Stimulated activated CD4-positive, alpha-beta T cell treated with anti-CD3 and anti-CD28 coated beads, Interleukin-2, amount 100 ng/mL, for 48 hours (primary cell): Measurements from ENCODE around the gene NR4A1.
A peak's percentile ranks its signal among the peaks of the same experiment; 100 is the strongest.

ENCODE experiments used
- DNase-seq, 2 donors: peaks; one replicate each; pipeline ENCODE4 v3.0.0-alpha.2; 2020

The NR4A1 gene

GRCh38 chr12:52050758-52051541 lies at the start of gene NR4A1:
Gene NR4A1 (plus strand): TSS chr12:52051442. CDS start chr12:52054329, 2,887 bp downstream.
- peak; percentile 98 for DNase-seq

GRCh38 chr12:52003016-52003550 lies 48.2 kb upstream of the NR4A1 start:
- DNase-seq = no peak

GRCh38 chr12:52003591-52003990 lies 47.7 kb upstream of the NR4A1 start:
- no peak for DNase-seq

- no peak for DNase-seq
Measured at GRCh38 chr12:52004042-52004648, 47.1 kb upstream of the NR4A1 start.

DNA sequence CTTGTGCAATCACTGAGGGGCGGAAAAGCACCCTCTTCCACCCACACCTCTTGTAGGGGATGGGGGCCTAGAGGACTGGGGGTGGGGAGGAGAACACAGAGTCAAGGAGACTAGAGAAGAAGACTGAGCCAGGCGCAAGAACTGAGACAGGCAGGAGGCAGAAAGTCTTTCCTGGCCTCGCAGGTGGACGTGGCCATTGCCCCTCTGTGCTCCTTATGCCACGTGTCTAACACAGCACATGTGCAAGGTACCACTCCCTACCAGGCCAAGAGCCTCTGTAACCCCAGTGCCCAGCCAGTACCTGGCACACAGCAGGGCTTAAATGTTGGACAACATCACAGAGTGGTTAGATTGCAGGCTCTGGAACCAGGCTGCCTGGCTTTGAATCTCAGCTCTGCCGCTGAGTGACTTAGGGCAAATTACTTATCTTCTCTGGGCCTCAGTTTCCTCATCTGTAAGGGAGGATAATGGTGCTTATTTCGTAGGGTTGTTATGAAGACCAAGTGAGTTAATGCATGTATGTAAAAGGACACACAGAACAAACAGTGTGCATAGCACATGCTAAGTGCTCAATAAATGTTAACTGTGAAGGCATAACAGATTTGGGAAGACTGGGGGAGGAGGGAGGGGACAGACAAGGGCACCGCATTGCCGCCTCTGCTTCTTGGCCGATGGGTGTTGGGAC lies 45.9 kb upstream of the NR4A1 start:
- DNase-seq = no peak

GRCh38 chr12:52005903-52006703 lies 45.1 kb upstream of the NR4A1 start:
- DNase-seq = no peak

DNA sequence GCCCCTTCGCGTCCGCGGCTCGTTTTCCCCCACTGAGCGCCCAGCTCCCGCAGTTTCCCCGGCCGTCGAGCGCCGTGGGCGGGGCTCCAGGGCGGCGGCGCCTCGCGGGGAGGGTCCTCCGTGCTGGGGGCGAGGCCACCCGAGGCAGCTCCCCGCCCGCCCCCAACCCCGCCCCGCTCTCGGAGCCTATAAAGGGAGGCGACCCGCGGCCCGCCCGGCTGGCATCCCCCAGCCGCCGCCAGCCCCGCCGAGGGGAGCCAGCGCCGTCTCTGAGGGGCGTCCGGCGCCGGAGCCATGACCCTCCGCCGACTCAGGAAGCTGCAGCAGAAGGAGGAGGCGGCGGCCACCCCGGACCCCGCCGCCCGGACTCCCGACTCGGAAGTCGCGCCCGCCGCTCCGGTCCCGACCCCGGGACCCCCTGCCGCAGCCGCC lies 44.5 kb upstream of the NR4A1 start, which contains the start of gene TAMALIN:
Gene TAMALIN (plus strand): TSS at position 221 of the 432 bp plus-strand sequence. CDS start 74 bp downstream, at position 295.
- DNase-seq = peak; percentile 57 to 76

- DNase-seq = peak in 1 of 2 donors; percentile 32
Measured at GRCh38 chr12:52007158-52007921, 43.9 kb upstream of the NR4A1 start.

DNA sequence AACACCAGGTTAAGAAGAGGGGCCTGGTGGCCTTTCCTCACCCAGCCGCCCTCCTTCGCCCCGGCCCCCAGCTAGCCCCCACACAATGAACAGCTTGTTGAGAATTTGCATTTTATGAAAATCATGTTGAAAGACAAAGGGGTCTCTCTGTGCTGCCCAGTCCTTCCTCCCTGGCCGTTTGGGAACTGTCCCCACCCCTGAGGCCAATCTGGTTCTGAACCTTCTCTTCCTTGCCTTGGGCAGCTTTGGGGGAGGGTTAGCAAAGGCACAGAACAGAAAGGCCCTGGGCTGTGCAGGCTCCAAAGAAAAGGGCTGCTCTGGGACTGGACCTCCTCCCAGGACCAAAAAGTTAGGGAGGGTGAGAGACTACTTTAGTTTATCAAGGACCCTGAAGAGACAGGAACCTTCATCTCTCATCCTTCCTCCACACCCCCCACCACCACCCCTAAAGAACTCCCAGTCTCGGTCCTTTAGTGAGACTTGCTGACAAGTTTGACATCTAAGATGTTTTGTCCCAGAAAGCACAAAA lies 43.2 kb upstream of the NR4A1 start:
- no peak for DNase-seq

GRCh38 chr12:52009081-52009751 lies 42.0 kb upstream of the NR4A1 start:
- no peak for DNase-seq

GRCh38 chr12:52010152-52010622 lies 41.1 kb upstream of the NR4A1 start:
- DNase-seq = no peak

DNA sequence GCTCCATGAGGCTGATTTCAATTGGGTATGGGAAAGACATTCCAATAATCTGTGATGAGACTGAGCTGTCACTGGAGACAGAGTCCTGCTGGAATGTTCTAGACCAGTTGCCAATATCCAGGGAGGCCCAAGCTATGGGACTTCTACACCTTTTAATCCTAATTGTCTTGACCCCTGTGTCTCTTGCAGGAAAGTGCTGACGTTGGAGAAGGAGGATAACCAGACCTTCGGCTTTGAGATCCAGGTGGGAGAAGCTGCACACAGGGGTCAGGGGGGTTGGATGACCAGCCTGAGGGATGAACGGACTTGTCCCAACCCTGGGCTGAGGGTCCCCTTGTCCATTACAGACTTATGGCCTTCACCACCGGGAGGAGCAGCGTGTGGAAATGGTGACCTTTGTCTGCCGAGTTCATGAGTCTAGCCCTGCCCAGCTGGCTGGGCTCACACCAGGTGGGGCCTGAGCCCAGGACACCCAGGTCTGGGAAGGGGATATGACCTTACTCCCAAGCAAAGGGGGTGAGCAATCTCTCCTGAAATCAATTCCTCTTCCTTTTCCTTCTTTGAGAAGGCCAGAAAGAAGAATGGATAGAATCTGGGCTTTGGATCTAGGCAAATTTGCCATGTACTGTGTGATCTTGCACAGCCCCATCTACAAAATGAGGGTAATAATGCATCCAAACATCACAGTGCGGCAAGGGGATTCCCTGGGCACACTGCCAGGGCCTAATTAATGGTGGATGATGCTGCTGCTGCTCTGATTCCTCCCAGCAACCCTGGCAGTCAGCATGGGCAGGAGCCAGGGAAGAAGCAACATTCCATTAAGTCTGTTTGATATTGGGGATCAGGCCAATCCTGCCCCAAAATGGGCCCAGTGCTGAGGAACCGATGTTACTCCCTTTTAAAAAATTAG lies 40.3 kb upstream of the NR4A1 start:
- DNase-seq = no peak

DNA sequence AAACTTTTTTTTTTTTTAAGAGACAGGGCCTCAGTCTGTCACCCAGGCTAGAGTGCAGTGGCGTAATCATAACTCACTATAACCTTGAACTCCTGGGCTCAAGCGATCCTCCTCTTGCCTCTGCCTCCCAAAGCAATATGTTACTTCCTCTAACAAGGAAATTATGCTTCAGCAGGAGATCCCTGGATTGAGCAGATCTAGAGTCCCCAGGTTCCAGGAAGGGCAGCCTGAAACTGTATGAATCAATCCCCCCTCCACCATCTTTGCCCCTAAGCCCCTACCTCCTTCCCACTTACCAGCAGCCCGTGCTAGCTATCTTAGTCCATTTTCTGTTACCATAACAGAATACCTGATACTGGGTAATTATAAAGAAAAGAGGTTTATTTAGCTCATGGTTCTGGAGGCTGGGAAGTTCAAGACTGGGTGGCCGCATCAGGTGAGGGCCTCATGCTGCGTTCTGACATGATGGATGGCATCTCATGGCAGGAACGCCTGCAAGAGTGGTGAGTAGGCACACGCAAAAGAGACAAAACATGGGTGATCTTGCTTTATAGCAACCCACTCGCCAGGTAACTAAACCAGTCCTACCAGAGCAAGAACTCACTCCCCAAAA lies 39.5 kb upstream of the NR4A1 start:
- no peak for DNase-seq

DNA sequence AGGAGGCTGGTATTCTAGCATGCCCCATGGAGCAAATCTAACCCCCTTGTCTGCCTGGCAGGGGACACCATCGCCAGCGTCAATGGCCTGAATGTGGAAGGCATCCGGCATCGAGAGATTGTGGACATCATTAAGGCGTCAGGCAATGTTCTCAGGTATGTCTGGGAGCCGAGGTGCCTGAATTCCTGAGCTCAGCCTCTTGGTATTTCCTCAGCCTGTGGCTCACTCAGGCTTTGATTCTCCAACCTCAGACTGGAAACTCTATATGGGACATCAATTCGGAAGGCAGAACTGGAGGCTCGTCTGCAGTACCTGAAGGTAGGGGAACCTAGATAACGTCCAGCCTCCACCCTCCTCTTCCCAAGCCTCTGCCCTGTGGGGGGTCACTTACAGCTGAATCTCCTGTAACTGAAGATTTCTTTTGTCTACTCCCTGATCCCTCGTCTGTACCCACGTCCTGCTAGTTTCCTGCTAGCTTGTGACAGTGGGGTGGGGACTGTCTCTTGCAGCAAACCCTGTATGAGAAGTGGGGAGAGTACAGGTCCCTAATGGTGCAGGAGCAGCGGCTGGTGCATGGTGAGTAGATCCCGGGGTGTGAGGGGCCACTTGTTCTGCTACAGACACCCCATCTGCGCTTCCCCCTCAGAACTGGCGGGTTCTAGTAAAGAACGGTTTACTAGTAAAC lies 37.5 kb upstream of the NR4A1 start:
- DNase-seq = no peak

DNA sequence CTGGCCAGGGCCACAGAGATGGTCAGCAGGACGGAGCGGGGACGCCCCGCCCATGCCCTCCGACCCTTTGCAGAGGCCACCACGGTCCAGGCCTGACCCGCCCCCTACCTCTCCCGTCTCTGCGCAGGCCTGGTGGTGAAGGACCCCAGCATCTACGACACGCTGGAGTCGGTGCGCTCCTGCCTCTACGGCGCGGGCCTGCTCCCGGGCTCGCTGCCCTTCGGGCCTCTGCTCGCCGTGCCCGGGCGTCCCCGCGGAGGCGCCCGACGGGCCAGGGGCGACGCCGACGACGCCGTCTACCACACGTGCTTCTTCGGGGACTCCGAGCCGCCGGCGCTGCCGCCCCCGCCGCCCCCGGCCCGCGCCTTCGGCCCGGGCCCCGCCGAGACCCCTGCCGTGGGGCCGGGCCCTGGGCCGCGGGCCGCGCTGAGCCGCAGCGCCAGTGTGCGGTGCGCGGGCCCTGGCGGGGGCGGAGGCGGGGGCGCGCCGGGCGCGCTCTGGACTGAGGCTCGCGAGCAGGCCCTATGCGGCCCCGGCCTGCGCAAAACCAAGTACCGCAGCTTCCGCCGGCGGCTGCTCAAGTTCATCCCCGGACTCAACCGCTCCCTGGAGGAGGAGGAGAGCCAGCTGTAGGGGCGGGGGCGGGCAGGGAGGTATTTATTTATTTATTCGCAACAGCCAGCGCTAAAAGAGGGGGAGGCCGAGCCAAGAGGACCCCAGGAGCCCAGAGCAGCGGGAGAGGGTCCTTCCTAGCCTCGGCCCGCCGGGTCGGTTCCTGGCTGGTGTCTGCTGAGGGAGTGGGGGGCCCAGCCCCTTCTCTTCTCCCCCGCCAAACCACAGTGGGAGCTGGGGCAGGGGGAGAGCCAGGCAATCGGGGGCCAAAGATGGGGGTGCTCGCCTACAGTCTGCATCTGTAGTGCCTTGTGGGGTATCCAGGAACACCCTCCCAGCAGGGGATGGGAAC lies 36.4 kb upstream of the NR4A1 start:
- no peak for DNase-seq

DNA sequence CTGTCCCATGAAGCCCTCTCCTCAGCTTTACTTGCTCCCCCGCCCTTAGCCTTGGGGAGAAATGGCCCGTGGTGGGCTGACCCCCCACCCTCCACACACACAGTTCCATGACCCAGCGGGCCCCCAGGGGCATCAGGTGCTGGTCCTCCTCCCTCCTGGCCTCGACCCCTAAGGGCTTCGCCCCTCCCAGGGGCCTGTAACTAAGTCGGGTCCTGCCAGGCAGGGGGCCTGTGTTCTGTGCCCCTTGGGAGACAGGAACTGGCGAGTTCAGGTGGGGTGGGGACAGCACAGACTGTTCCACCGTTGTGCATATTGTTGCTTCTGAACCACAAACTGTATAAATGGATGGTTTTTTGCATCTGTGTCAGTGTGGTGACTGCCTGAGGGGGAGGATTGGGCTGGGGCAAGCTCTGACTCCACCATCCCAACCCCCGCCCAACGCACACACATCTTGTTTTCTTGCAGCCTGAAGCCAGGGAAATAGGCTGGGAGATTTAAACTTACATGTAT lies 35.7 kb upstream of the NR4A1 start:
- DNase-seq = no peak
